Activated T-helper 2 cell treated with anti-CD3 and anti-CD28 coated beads, Interferon-gamma antibody, Interleukin-2, Interleukin-4, amounts not matched to agents 10 μg/mL and 5 μg/mL and 100 μg/mL, durations not matched to agents 14 hours and 24 hours and 36 hours (primary cell): ENCODE data around the gene GRAP2. TPM values are rescaled to one million over a fixed set of nuclear protein-coding genes. Genes with fewer than 3 reads are reported as not detected.

Experiments used
- DNase-seq: peaks from one replicate; pipeline ENCODE4 v3.0.0; 2021; ENCODE audit warnings: low spot score
- H3K27ac Mint-ChIP-seq: one replicate; pipeline ENCODE4 v1.8.0; 2021; ENCODE audit warnings: mixed read lengths
- H3K27me3 Mint-ChIP-seq: one replicate; pipeline ENCODE4 v1.8.0; 2021; ENCODE audit warnings: low read depth, mixed read lengths
- H3K36me3 Mint-ChIP-seq: one replicate; pipeline ENCODE4 v1.8.0; 2021; ENCODE audit warnings: low read depth, mixed read lengths
- H3K4me1 Mint-ChIP-seq: one replicate; pipeline ENCODE4 v1.8.0; 2021; ENCODE audit warnings: low read depth, mixed read lengths
- H3K4me3 Mint-ChIP-seq: one replicate; pipeline ENCODE4 v1.8.0; 2021; ENCODE audit warnings: low read depth, mild to moderate bottlenecking, moderate library complexity, mixed read lengths
- H3K9me3 Mint-ChIP-seq: one replicate; pipeline ENCODE4 v1.8.0; 2021; ENCODE audit warnings: mixed read lengths
- intact Hi-C: fragments of 100-400 bp; cut with micrococcal nuclease; formaldehyde crosslinking; loops from one replicate; pipeline ENCODE4 v1.15.1; 2023
- total RNA-seq: library from RNA; stranded (reverse); gene quantifications from 2 replicates; pipeline ENCODE4 v1.2.3, GENCODE V29; 2022

The GRAP2 gene
- total RNA-seq, 1 donor from 2014 or later: 46.5 TPM

DNA sequence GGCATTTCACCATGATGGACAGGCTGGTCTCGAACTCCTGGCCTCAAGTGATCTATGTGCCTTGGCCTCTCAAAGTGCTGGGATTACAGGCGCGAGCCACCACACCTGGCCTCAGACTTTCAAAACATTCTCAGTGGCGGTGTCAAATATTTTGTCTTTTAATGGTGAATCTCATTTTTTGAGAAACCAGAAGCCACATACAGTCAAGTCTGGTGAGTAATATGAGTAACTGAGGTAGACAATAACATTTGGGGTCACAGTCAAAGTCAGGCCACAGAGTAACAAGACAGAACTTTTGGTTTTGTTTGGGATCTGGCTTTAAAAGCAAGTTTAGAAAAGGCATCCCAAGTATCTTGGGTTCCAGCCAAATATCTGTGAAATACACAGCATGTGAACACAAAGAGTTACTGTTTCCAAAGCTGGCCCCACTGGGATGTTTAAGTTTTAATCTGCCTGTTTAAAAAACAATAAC, 53.7 kb downstream of the GRAP2 start:
- Mint-ChIP-seq H3K27ac (no peak overlapping the region), H3K9me3 (no peaks in the 10 kb centered on the region), H3K4me1 (peaks cover 84% of the 10 kb centered on the region), H3K4me3 (no peak overlapping the region), H3K36me3 (peaks cover 86% of the 10 kb centered on the region), H3K27me3 (no peaks in the 10 kb centered on the region)
- intact Hi-C loops: loop anchor here (5.0 kb wide), 1 partner anchor 207 kb away; no protein-coding TSS in a partner anchor
- DNase-seq: no peak

DNA sequence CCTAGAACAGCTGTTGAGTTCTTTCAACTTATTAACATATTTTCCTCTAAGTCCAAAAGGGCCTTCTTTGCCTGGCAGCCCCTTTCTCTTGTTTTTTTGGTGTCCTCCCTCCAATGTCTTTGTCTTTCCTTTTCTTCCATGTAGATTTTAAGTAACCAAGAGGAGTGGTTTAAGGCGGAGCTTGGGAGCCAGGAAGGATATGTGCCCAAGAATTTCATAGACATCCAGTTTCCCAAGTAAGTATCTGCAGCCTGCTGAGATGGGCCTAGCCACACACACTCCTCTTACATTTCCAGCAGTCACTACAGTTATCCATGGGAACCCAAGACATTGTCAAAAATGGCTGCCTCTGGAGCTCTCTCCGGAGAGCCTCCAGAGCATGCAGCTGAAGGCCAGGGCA, 54.8 kb downstream of the GRAP2 start:
- Mint-ChIP-seq H3K9me3 (no peaks in the 10 kb centered on the region), H3K27ac (no peak overlapping the region), H3K36me3 (peaks cover 86% of the 10 kb centered on the region), H3K4me1 (peaks cover 84% of the 10 kb centered on the region), H3K27me3 (no peaks in the 10 kb centered on the region), H3K4me3 (no peak overlapping the region)
- intact Hi-C loops: no loop called here
- no peak for DNase-seq

DNA sequence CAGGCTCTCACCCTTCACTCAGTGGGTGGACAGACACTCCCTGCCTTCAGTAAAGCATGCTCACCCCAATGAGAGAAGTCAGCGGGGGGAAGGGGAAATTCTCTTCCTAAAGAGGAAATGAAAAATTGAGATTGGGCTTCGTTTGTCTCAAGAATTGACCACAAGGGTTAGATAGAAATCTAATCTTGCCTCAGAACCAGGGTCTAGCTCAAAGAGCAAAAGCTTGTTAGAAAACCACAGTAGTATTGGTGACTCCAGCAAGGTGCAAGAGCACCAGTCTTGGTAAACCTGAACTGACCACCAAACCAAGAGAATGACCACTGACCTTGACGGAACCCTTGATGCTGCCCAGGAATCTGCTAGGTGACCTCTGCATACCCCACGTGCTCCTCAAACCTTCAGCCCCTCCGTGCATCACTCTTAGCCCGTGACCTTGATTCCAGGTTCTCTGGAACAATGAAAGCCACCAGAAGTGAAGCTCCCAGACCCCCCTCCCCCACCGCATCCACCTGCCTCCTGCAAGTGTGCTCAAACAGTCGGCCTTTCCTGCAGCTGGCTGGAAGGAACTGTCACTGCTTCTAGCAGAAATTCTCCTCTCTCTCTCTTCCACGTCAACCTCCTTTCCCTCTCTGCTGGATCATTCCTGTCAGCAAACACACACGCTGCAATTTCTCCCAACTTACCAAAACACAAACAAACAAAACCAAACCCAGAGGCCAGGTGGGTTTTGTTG, 56.2 kb downstream of the GRAP2 start:
- H3K4me3 Mint-ChIP-seq: no peak overlapping the region
- intact Hi-C loops: no loop called here
- peaks cover 86% of the 10 kb centered on the region for H3K36me3 Mint-ChIP-seq

GRCh38 chr22:39958009-39958711, 57.3 kb downstream of the GRAP2 start:
- Mint-ChIP-seq H3K27ac (no peak overlapping the region), H3K4me3 (no peak overlapping the region), H3K36me3 (peaks cover 83% of the 10 kb centered on the region), H3K9me3 (no peaks in the 10 kb centered on the region), H3K27me3 (no peaks in the 10 kb centered on the region), H3K4me1 (peaks cover 75% of the 10 kb centered on the region)
- intact Hi-C loops: no loop called here
- DNase-seq: no peak

More for the DNA sequence above, 56.2 kb downstream of the GRAP2 start:
- no peaks in the 10 kb centered on the region for H3K27me3 Mint-ChIP-seq
- no peak overlapping the region for H3K27ac Mint-ChIP-seq
- H3K9me3 Mint-ChIP-seq: no peaks in the 10 kb centered on the region
- peaks cover 83% of the 10 kb centered on the region for H3K4me1 Mint-ChIP-seq
- no peak for DNase-seq

GRCh38 chr22:39958949-39959639, 58.2 kb downstream of the GRAP2 start:
- H3K27me3 Mint-ChIP-seq: no peaks in the 10 kb centered on the region
- intact Hi-C loops: no loop called here
- peaks cover 71% of the 10 kb centered on the region for H3K4me1 Mint-ChIP-seq
- no peak for DNase-seq
- H3K27ac Mint-ChIP-seq: peak overlapping the region; percentile 9
- no peaks in the 10 kb centered on the region for H3K9me3 Mint-ChIP-seq
- H3K4me3 Mint-ChIP-seq: no peak overlapping the region
- H3K36me3 Mint-ChIP-seq: peaks cover 81% of the 10 kb centered on the region

DNA sequence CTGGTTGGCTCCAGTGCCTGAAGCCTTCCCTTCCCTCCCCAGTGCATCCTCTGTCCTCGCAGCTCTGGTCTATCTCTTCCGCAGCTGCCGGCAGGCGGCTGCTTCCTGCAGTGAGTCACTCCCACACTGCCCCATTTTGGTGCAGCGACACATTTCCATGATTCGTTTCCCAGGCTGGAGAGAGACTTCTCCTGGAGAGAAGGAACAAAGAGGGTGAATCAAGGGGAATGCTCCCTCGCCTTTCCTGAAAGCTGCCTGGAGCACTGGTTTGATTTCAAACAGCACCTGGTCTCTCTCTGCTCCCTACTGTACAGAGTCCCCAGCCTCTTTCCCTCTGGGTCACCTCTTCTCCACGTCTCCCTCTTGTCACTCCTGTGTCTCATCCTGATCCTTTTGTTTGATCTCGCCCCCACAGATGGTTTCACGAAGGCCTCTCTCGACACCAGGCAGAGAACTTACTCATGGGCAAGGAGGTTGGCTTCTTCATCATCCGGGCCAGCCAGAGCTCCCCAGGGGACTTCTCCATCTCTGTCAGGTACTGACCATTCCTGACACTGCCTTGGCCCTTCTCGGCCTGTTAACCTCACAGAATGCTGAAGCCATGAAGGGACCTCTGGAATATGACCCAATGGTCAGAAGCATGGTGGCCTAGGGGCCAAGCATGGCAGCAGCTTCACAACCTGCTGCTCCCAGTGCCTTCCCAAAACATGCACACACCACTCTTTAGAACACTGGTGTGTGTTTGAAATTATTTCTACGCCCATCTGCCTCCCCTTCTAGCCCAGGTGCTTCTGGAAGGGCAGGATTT, 59.0 kb downstream of the GRAP2 start, which contains the start of gene TMA7B:
TMA7B (plus strand) TSS at position 758 of the 808 bp plus-strand sequence. CDS start 3,978 bp downstream, outside the sequence.
- no peak for DNase-seq
- H3K4me3 Mint-ChIP-seq: peak within 1 kb of the TSS; percentile 76
- H3K27me3 Mint-ChIP-seq: no peaks in the 10 kb centered on the region
- H3K27ac Mint-ChIP-seq: peak within 1 kb of the TSS; percentile 35
- peaks cover 86% of the 10 kb centered on the region for H3K36me3 Mint-ChIP-seq
- intact Hi-C loops: loop anchor here (2.0 kb wide), 2 partner anchors 21 to 29 kb away; no protein-coding TSS in a partner anchor
- H3K4me1 Mint-ChIP-seq: peaks cover 66% of the 10 kb centered on the region
- no peaks in the 10 kb centered on the region for H3K9me3 Mint-ChIP-seq

GRCh38 chr22:39960791-39961746, 60.2 kb downstream of the GRAP2 start:
- H3K27me3 Mint-ChIP-seq: no peaks in the 10 kb centered on the region
- peaks cover 63% of the 10 kb centered on the region for H3K4me1 Mint-ChIP-seq
- intact Hi-C loops: loop anchor here (1.0 to 2.0 kb wide), 5 partner anchors 10 to 51 kb away; no protein-coding TSS in a partner anchor
- H3K36me3 Mint-ChIP-seq: peaks cover 86% of the 10 kb centered on the region
- H3K27ac Mint-ChIP-seq: peak overlapping the region; percentile 82
- peak; percentile 79 for DNase-seq
- peak overlapping the region; percentile 76 for H3K4me3 Mint-ChIP-seq
- no peaks in the 10 kb centered on the region for H3K9me3 Mint-ChIP-seq

GRCh38 chr22:39962071-39962470, 61.2 kb downstream of the GRAP2 start:
- H3K4me3 Mint-ChIP-seq: peak overlapping the region; percentile 76
- H3K9me3 Mint-ChIP-seq: no peaks in the 10 kb centered on the region
- H3K4me1 Mint-ChIP-seq: peaks cover 60% of the 10 kb centered on the region
- intact Hi-C loops: no loop called here
- H3K27ac Mint-ChIP-seq: no peak overlapping the region
- no peak for DNase-seq
- peaks cover 89% of the 10 kb centered on the region for H3K36me3 Mint-ChIP-seq
- no peaks in the 10 kb centered on the region for H3K27me3 Mint-ChIP-seq

DNA sequence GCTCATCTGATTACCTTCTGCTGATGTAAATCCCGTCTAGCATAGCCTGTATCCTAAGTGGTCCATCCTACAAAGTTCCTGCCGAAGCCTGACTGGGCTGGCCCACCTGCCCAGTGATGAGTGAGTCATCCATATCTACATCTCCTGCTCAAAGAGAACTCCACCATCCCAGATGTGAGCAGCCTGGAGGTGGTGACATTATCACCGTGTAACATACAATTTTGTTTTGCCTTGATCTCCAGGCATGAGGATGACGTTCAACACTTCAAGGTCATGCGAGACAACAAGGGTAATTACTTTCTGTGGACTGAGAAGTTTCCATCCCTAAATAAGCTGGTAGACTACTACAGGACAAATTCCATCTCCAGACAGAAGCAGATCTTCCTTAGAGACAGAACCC, 64.9 kb downstream of the GRAP2 start:
- Mint-ChIP-seq H3K36me3 (peaks cover 83% of the 10 kb centered on the region), H3K4me3 (no peak overlapping the region), H3K4me1 (peaks cover 27% of the 10 kb centered on the region), H3K27ac (no peak overlapping the region), H3K27me3 (no peaks in the 10 kb centered on the region), H3K9me3 (no peaks in the 10 kb centered on the region)
- intact Hi-C loops: no loop called here
- no peak for DNase-seq

DNA sequence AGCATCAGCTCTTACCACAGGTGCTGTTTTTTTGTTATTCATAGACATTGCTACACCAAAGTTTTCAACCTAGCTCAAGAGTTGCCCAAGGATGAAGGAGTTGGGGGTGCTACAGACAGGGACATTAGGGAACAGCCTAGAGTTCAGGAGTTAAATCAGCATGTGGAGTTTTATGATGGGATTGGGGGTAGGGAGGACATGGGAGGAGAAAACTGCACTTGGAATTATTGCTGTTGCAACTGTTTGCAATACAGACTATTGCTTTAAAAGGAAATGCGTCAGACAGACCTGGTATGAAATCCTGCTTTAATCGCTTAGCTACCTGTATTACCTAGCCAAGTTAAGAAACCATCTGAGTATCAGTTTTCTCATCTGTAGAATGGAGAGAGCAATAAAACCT, 65.6 kb downstream of the GRAP2 start:
- intact Hi-C loops: no loop called here
- Mint-ChIP-seq H3K4me3 (no peak overlapping the region), H3K9me3 (no peaks in the 10 kb centered on the region), H3K27ac (no peak overlapping the region), H3K4me1 (peaks cover 21% of the 10 kb centered on the region), H3K36me3 (peaks cover 84% of the 10 kb centered on the region), H3K27me3 (no peaks in the 10 kb centered on the region)
- DNase-seq: no peak

DNA sequence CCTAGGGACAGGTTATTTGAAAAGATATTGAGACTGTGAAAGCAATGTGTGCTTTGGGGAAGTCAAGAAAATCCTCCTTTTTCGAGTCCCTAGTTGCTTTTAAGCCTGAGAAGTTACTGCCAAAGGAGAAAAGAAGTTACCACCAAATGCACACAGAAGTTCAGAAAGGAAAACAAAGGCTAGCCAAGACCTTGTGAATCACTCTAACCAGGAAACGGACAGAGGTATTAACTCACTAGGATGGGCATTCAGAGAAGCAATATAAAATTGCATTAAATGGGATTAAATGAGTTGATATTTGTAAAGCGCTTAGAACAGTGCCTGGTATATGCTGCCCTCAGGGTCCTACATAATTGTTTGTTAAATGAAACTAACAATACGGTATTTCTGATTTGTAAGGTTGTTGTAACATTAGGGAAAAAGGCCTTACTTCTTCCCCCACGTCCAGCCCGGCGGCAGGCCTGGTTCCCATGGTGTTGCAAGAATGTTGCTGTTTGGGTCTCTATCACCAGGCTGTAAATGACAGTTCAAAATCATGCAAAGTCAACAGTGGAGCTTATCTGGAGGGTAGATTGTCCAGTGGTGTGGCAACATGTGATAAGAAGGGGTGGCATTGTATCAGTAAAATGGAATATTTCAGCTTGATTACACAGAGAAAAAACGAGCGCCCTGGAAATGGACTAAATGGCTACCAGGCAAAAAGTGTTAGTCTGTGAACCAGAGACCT, 66.4 kb downstream of the GRAP2 start:
- H3K27me3 Mint-ChIP-seq: no peaks in the 10 kb centered on the region
- H3K4me3 Mint-ChIP-seq: no peak overlapping the region
- peaks cover 86% of the 10 kb centered on the region for H3K36me3 Mint-ChIP-seq
- H3K9me3 Mint-ChIP-seq: no peaks in the 10 kb centered on the region
- no peak for DNase-seq
- no peak overlapping the region for H3K27ac Mint-ChIP-seq
- intact Hi-C loops: no loop called here
- H3K4me1 Mint-ChIP-seq: peaks cover 14% of the 10 kb centered on the region
